ENCODE results near the gene DUSP3.

GRCh38 chr17:43814026-43814425 lies 35.2 kb upstream of the DUSP3 start:
- TF ChIP-seq CTCF (conservative IDR thresholded peaks at IDR 0.05) (no peak), ZFX (IDR thresholded peaks at IDR 0.05) (no peak)

All from C4-2B (cell line).